ENCODE data around the gene DLGAP5.

The DLGAP5 gene

GRCh38 chr14:55153951-55154350 is 37.4 kb downstream of the DLGAP5 start:
- DNase-seq (ENCODE audit: low read depth) = no peak
- H3K4me3 ChIP-seq (ENCODE audit: low read depth, low read length) = no peak overlapping the region
- no peak for TF ChIP-seq CTCF (IDR thresholded peaks at IDR 0.05; ENCODE audit: control insufficient read depth, extremely low read depth, insufficient read depth)

- no peak for TF ChIP-seq CTCF (IDR thresholded peaks at IDR 0.05; ENCODE audit: control insufficient read depth, extremely low read depth, insufficient read depth)
- no peak overlapping the region for H3K4me3 ChIP-seq (ENCODE audit: low read depth, low read length)
- no peak for DNase-seq (ENCODE audit: low read depth)
Observed at GRCh38 chr14:55152052-55152753, 39.2 kb downstream of the DLGAP5 start.

GRCh38 chr14:55151601-55152000 is 39.8 kb downstream of the DLGAP5 start:
- no peak overlapping the region for H3K4me3 ChIP-seq (ENCODE audit: low read depth, low read length)
- no peak for TF ChIP-seq CTCF (IDR thresholded peaks at IDR 0.05; ENCODE audit: control insufficient read depth, extremely low read depth, insufficient read depth)
- DNase-seq (ENCODE audit: low read depth) = no peak

- H3K4me3 ChIP-seq (ENCODE audit: low read depth, low read length) = no peak overlapping the region
- no peak for DNase-seq (ENCODE audit: low read depth)
- no peak for TF ChIP-seq CTCF (IDR thresholded peaks at IDR 0.05; ENCODE audit: control insufficient read depth, extremely low read depth, insufficient read depth)
Observed at GRCh38 chr14:55146425-55146824, 45.0 kb downstream of the DLGAP5 start.

- no peak overlapping the region for H3K4me3 ChIP-seq (ENCODE audit: low read depth, low read length)
- TF ChIP-seq CTCF (IDR thresholded peaks at IDR 0.05; ENCODE audit: control insufficient read depth, extremely low read depth, insufficient read depth) = no peak
- DNase-seq (ENCODE audit: low read depth) = no peak
Observed at GRCh38 chr14:55142466-55142865, 48.9 kb downstream of the DLGAP5 start.

- H3K4me3 ChIP-seq (ENCODE audit: low read depth, low read length) = no peak overlapping the region
- DNase-seq (ENCODE audit: low read depth) = no peak
- TF ChIP-seq CTCF (IDR thresholded peaks at IDR 0.05; ENCODE audit: control insufficient read depth, extremely low read depth, insufficient read depth) = no peak
Observed at GRCh38 chr14:55141825-55142224, 49.6 kb downstream of the DLGAP5 start.
